Stimulated activated CD4-positive, alpha-beta T cell treated with anti-CD3 and anti-CD28 coated beads, Interleukin-2, amount 100 ng/mL, for 4 hours (primary cell): ENCODE measurements around the gene ZNF778.

Source experiments
- DNase-seq: peaks from one replicate; pipeline ENCODE4 v3.0.0-alpha.2; 2020; ENCODE audit warnings: low read depth

Gene ZNF778

GRCh38 chr16:89194340-89195311, 22.9 kb upstream of the ZNF778 start:
- DNase-seq: no peak

GRCh38 chr16:89195521-89196171, 21.9 kb upstream of the ZNF778 start:
- DNase-seq: no peak

- no peak for DNase-seq
Observed at GRCh38 chr16:89197033-89197632, 20.4 kb upstream of the ZNF778 start.

GRCh38 chr16:89197633-89198416, 19.7 kb upstream of the ZNF778 start:
- DNase-seq: no peak

- no peak for DNase-seq
Observed at GRCh38 chr16:89198417-89199240, 18.9 kb upstream of the ZNF778 start.

- DNase-seq: no peak
Observed at GRCh38 chr16:89199241-89200123, 18.0 kb upstream of the ZNF778 start.

GRCh38 chr16:89200124-89200849, 17.2 kb upstream of the ZNF778 start, which contains the start of gene SLC22A31:
Gene SLC22A31, minus strand, starts transcription at chr16:89200537. Its CDS starts 36 bp downstream, at chr16:89200501.
- no peak for DNase-seq

GRCh38 chr16:89200850-89201411, 16.6 kb upstream of the ZNF778 start:
- no peak for DNase-seq

GRCh38 chr16:89201439-89202377, 15.8 kb upstream of the ZNF778 start:
- DNase-seq: peak; percentile 74

GRCh38 chr16:89202422-89203215, 14.9 kb upstream of the ZNF778 start:
- DNase-seq: no peak

GRCh38 chr16:89207993-89208392, 9.5 kb upstream of the ZNF778 start:
- no peak for DNase-seq

GRCh38 chr16:89209522-89210044, 7.9 kb upstream of the ZNF778 start:
- no peak for DNase-seq

- no peak for DNase-seq
Observed at GRCh38 chr16:89210165-89210903, 7.2 kb upstream of the ZNF778 start.

- DNase-seq: no peak
Observed at GRCh38 chr16:89210904-89211515, 6.5 kb upstream of the ZNF778 start.

- DNase-seq: peak; percentile 72
Observed at GRCh38 chr16:89216315-89217137, 977 bp upstream of the ZNF778 start.
